Bronchial epithelial cell (primary cell): Measurements from ENCODE around the gene FAR2. TPM values are rescaled to one million over a fixed set of nuclear protein-coding genes. Genes with fewer than 3 reads are reported as not detected.

Experiments
- total RNA-seq: library from RNA; depleted of rRNA; stranded (reverse); fragments of >200 nt; gene quantifications from 2 replicates; pipeline ENCODE4 v1.2.1, GENCODE V29; 2014

The FAR2 gene
- total RNA-seq, 1 donor from 2014 or later: 2.4 TPM

Other genes starting within 250 kb of the FAR2 start
- 44.7 and 60.3 TPM in 2 replicates for gene ERGIC2, start 231.9 kb downstream of the FAR2 start, total RNA-seq